ENCODE results near the gene SNHG17. TPM values are rescaled to one million over a fixed set of nuclear protein-coding genes. Genes with fewer than 3 reads are reported as not detected.

The SNHG17 gene
- total and polyA plus RNA-seq, 2 of the 4 experiments (the other 2 are of a cell fraction), result 5.4 to 38.2 TPM

DNA sequence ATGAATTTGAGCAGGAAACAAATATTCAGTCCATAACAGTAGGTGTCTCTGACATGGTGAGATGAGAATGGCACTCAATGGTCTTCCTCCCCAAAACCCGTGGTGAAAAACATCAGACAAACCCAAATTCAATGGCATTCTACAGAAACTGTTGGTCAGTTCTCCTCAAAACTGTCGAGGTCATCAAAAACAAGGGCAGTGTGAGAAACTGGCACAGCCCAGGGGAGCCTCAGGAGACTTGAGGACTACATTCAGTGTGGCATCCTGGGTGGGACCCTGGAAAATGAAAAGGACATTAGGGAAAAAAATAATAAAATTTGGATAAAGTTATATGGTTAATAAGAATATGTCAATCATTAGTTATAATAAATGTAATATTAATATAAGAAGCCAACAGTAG is 48.3 kb downstream of the SNHG17 start:
- Histone ChIP-seq H3K56ac (ENCODE audit: extremely low read depth, insufficient read depth, low read length) (no peak overlapping the region), H3K4ac (ENCODE audit: low read depth, low read length) (no peak overlapping the region), H4K8ac (ENCODE audit: low read depth in 2 of 2, low read length in 2 of 2) (no peak overlapping the region), H3K9me3 (ENCODE audit: control insufficient read depth, insufficient read depth, low read length) (no peaks in the 10 kb centered on the region), H3K36me3 (ENCODE audit: control insufficient read depth, insufficient read depth, low read length) (no peaks in the 10 kb centered on the region), H2BK5ac (ENCODE audit: low read depth, low read length, poor library complexity, severe bottlenecking) (no peak overlapping the region), H2BK15ac (ENCODE audit: low read depth, low read length) (no peak overlapping the region), H3K4me2 (ENCODE audit: low read depth, low read length) (no peak overlapping the region), H2AK9ac (replicated peaks; ENCODE audit: low read depth, low read length, poor library complexity) (no peak overlapping the region), H3K4me3 (ENCODE audit: insufficient read depth, low read depth, low read length) (no peak overlapping the region), H2BK20ac (ENCODE audit: low read depth, low read length) (no peak overlapping the region), H3K18ac (ENCODE audit: low read depth, low read length) (no peak overlapping the region), H3K27me3 (ENCODE audit: control insufficient read depth, insufficient read depth, low read length) (peaks cover 39% of the 10 kb centered on the region), H2AFZ (replicated peaks; ENCODE audit: low read length, poor library complexity) (no peak overlapping the region), H3K27ac (ENCODE audit: insufficient read depth, low read length) (no peak overlapping the region), H3K79me1 (ENCODE audit: low read depth in 1 of 2, low read length in 2 of 2) (no peaks in the 10 kb centered on the region), H2AK5ac (ENCODE audit: low read depth, low read length) (no peak overlapping the region), H3K14ac (replicated peaks; ENCODE audit: low read depth, low read length) (no peak overlapping the region), H4K91ac (ENCODE audit: insufficient read depth, low read depth, low read length) (no peak overlapping the region), H3K9me1 (ENCODE audit: insufficient read depth, low read length) (no peaks in the 10 kb centered on the region), H4K5ac (ENCODE audit: low read depth, low read length) (no peak overlapping the region), H3K4me1 (ENCODE audit: control insufficient read depth, insufficient read depth, low read length) (no peaks in the 10 kb centered on the region), H2BK120ac (ENCODE audit: low read depth, low read length) (no peak overlapping the region), H4K20me1 (ENCODE audit: insufficient read depth, low read length) (no peaks in the 10 kb centered on the region), H3K9ac (ENCODE audit: low read depth, low read length) (no peak overlapping the region), H3K23ac (ENCODE audit: low read depth, low read length) (no peak overlapping the region)
- WGBS, 2 experiments (ENCODE audit: extremely low coverage in 2 of 2, insufficient read length in 1 of 2), result no CpG with 5 or more reads among the region's 2 CpGs
- TF ChIP-seq MAFK (IDR thresholded peaks at IDR 0.05; ENCODE audit: low read depth, low read length), result peak; percentile 94
- no peak for TF ChIP-seq MXI1 (IDR thresholded peaks at IDR 0.05; ENCODE audit: borderline replicate concordance, low read depth, low read length)
- in situ Hi-C loops (cut with MboI; ENCODE audit: low sequenced_read_pairs) (loop anchor here (25.0 kb wide), 1 partner anchor 1125 kb away; the partner anchor contains the start of gene GHRH), dilution Hi-C loops (cut with HindIII; ENCODE audit: low sequenced_read_pairs, unreplicated experiment) (no loop called here), intact Hi-C loops (cut with micrococcal nuclease) (no loop called here)
- CTCF ChIA-PET, result no interaction called here
- ATAC-seq (ENCODE audit: low read depth) (no peak), DNase-seq (no peak)
- BruUV-seq (replicated peaks), result no TSS peak
- POLR2A ChIA-PET (ENCODE audit: unreplicated experiment), result no interaction called here
